KMS-11 (cell line): ENCODE measurements around the gene HTT.
"Not testable (repeated sequence)": the region's sequence is repeated elsewhere in the genome, so short reads cannot be mapped to it uniquely, and the experiment has no call there.

Experiments
- H2AFZ ChIP-seq: fragments of 200-600 bp; sonication (generic); 2 replicates; pipeline ENCODE4 v1.6.1; 2016; ENCODE audit warnings: antibody characterized with exemption, mixed run types, low read depth
- H3K27ac ChIP-seq: fragments of 200-600 bp; sonication (generic); 2 replicates; pipeline ENCODE4 v1.6.1; 2016; ENCODE audit warnings: mild to moderate bottlenecking, mixed run types
- H3K27me3 ChIP-seq: fragments of 200-600 bp; sonication (generic); 2 replicates; pipeline ENCODE4 v1.6.1; 2017; ENCODE audit warnings: mild to moderate bottlenecking, low read depth, mixed run types, moderate library complexity; ENCODE audit not compliant: insufficient read depth
- H3K36me3 ChIP-seq: fragments of 200-600 bp; sonication (generic); 2 replicates; pipeline ENCODE4 v1.6.1; 2017; ENCODE audit warnings: mild to moderate bottlenecking, mixed run types; ENCODE audit not compliant: insufficient read depth
- H3K4me1 ChIP-seq: fragments of 200-600 bp; sonication (generic); 2 replicates; pipeline ENCODE4 v1.6.1; 2016; ENCODE audit warnings: mild to moderate bottlenecking, low read depth, mixed run types; ENCODE audit not compliant: poor library complexity, severe bottlenecking
- H3K4me2 ChIP-seq: fragments of 200-600 bp; sonication (generic); 2 replicates; pipeline ENCODE4 v1.7.0; 2016; ENCODE audit warnings: mild to moderate bottlenecking, mixed run types
- H3K4me3 ChIP-seq: fragments of 200-600 bp; sonication (generic); IDR thresholded peaks from 2 replicates; pipeline ENCODE4 v1.6.1; 2017; ENCODE audit warnings: low read depth, low read length, mixed read lengths; ENCODE audit not compliant: insufficient read depth
- H3K79me2 ChIP-seq: fragments of 200-600 bp; sonication (generic); 2 replicates; pipeline ENCODE4 v1.6.1; 2016; ENCODE audit warnings: low read depth, mixed run types; ENCODE audit not compliant: insufficient read depth
- H3K9ac ChIP-seq: fragments of 200-600 bp; sonication (generic); 2 replicates; pipeline ENCODE4 v1.6.1; 2016; ENCODE audit warnings: mild to moderate bottlenecking, mixed run types
- H4K20me1 ChIP-seq: fragments of 200-600 bp; sonication (generic); 2 replicates; pipeline ENCODE4 v1.6.1; 2016; ENCODE audit warnings: mild to moderate bottlenecking, mixed run types; ENCODE audit not compliant: insufficient read depth
- CTCF ChIP-seq: fragments of 200-600 bp; sonication (generic); conservative IDR thresholded peaks from 2 replicates; pipeline ENCODE4 v1.6.1; 2017; ENCODE audit warnings: low read depth, mild to moderate bottlenecking, antibody characterized with exemption, low read length, moderate library complexity, mixed read lengths

HTT gene

GRCh38 chr4:3083732-3084131 lies 9.3 kb downstream of the HTT start:
- Histone ChIP-seq H3K9ac (no peak overlapping the region), H3K79me2 (peaks cover 6% of the 10 kb centered on the region; the same call in 1 of the 2 replicates), H3K4me1 (no peaks in the 10 kb centered on the region), H2AFZ (no peak overlapping the region), H3K36me3 (no peaks in the 10 kb centered on the region), H3K27me3 (no peaks in the 10 kb centered on the region), H3K4me2 (no peak overlapping the region), H3K4me3 (no peak overlapping the region), H3K27ac (no peak overlapping the region), H4K20me1 (no peaks in the 10 kb centered on the region)
- no peak for TF ChIP-seq CTCF

DNA sequence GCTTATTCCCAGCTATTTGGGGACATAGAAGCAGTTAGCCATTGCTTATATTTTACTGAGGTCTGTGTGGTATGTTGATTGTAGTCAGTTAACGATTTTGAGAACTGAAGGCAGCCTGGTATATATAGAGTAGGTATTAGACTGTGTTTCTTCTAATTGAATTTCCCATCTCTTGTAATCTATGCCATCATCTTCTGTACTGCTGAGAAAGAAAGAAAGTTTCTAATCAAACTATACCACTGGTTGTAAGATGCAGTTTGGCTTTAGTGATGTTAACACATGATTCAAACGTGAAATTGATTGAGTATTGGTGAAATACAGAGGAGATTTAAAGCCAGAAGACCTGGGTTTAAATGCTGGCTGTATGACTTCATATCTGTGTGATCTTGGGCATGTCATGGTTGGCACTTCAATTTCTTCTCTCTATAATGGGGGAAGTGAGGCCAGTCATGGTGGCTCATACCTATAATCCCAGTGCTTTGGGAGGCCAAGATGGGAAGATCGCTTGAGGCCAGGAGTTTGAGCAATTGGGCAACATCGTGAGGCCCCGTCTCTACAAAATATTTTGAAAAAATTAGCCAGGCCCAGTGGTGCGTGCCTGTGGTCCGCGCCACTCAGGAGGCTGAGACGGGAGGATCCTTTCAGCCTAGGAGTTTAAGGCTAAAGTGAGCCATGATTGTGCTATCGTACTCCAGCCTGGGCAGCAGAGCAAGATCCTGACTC lies 11.6 kb downstream of the HTT start:
- Histone ChIP-seq H3K79me2 (peaks cover under 1% of the 10 kb centered on the region; the same call in 1 of the 2 replicates), H3K27ac (no peak overlapping the region), H3K36me3 (no peaks in the 10 kb centered on the region), H3K9ac (no peak overlapping the region), H3K4me2 (no peak overlapping the region), H3K4me1 (peaks cover 7% of the 10 kb centered on the region), H2AFZ (no peak overlapping the region), H4K20me1 (no peaks in the 10 kb centered on the region), H3K27me3 (no peaks in the 10 kb centered on the region), H3K4me3 (no peak overlapping the region)
- TF ChIP-seq CTCF: no peak

DNA sequence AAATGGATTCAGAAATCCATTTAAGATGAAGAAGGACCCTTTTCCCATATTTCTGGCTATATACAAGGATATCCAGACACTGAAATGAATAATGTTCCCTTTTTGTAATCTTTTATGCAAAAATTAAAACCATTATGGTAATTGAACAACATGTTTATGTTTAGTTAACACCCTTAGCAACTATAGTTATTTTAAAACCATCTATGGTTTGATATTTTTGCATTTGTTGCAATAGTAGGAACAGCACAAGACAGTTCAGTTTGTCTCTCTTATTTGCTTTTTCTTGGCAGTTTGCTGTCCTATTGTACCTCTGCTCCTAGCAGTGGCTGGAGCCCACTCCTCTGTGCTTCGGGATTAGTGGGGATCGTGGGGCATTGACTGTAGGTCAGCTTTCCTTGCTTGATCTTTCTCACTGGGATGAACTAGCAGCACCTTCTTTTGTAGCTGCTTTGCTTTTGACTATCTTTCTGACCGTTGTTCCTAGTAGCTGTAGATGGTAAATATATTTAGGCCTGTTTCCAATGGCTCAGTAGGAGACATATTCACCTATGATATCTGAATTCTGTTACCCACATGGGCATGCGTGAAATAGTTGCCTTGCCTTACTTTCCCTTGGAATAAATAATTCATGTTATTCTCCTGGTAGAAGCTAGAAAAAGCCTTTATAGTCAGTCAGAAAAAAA lies 12.8 kb downstream of the HTT start:
- Histone ChIP-seq H3K4me3 (no peak overlapping the region), H3K4me2 (no peak overlapping the region), H3K36me3 (no peaks in the 10 kb centered on the region), H4K20me1 (no peaks in the 10 kb centered on the region), H3K9ac (no peak overlapping the region), H3K27me3 (no peaks in the 10 kb centered on the region), H3K27ac (no peak overlapping the region), H3K4me1 (peaks cover 13% of the 10 kb centered on the region), H2AFZ (no peak overlapping the region), H3K79me2 (no peaks in the 10 kb centered on the region; the same call in 1 of the 2 replicates)
- no peak for TF ChIP-seq CTCF

DNA sequence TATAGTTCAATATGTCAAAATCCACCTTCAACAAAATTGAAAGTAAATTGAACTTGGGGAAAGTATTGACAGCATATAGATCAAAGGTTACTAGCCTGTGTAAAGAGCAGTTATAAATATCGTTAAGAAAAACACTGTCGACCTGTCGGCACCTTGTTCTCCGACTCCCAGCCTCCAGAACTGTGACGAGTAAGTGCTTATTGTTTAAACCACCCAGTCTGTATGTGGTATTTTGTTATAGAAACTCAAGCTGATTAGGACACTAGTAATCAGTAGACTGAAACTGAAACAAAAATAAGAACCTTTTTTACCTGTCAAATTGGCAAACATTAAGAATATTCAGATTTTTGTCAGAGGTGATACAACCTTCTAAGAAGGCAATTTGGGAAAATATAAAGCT lies 17.0 kb downstream of the HTT start:
- Histone ChIP-seq H3K79me2 (no peaks in the 10 kb centered on the region), H3K4me2 (peak overlapping the region; percentile 31; the same call in 1 of the 2 replicates)
- TF ChIP-seq CTCF: no peak

GRCh38 chr4:3094701-3095100 lies 20.2 kb downstream of the HTT start:
- not testable (repeated sequence) for H2AFZ ChIP-seq, H3K36me3 ChIP-seq, H3K79me2 ChIP-seq, H4K20me1 ChIP-seq, H3K27me3 ChIP-seq, H3K4me3 ChIP-seq, H3K27ac ChIP-seq, H3K4me2 ChIP-seq, H3K9ac ChIP-seq
- peaks cover 13% of the 10 kb centered on the region for H3K4me1 ChIP-seq

More for the DNA sequence above, 17.0 kb downstream of the HTT start:
- H3K27me3 ChIP-seq: no peaks in the 10 kb centered on the region
- no peaks in the 10 kb centered on the region for H4K20me1 ChIP-seq
- peaks cover 13% of the 10 kb centered on the region for H3K4me1 ChIP-seq
- no peak overlapping the region for H2AFZ ChIP-seq
- no peak overlapping the region for H3K27ac ChIP-seq
- no peak overlapping the region for H3K4me3 ChIP-seq
- no peaks in the 10 kb centered on the region for H3K36me3 ChIP-seq
- H3K9ac ChIP-seq: no peak overlapping the region
